KMS-11 (cell line): ENCODE results near the gene C2orf92.

Source experiments
- H2AFZ ChIP-seq: fragments of 200-600 bp; sonication (generic); 2 replicates; pipeline ENCODE4 v1.6.1; 2016; ENCODE audit warnings: antibody characterized with exemption, mixed run types, low read depth
- H3K27ac ChIP-seq: fragments of 200-600 bp; sonication (generic); 2 replicates; pipeline ENCODE4 v1.6.1; 2016; ENCODE audit warnings: mild to moderate bottlenecking, mixed run types
- H3K27me3 ChIP-seq: fragments of 200-600 bp; sonication (generic); 2 replicates; pipeline ENCODE4 v1.6.1; 2017; ENCODE audit warnings: mild to moderate bottlenecking, low read depth, mixed run types, moderate library complexity; ENCODE audit not compliant: insufficient read depth
- H3K36me3 ChIP-seq: fragments of 200-600 bp; sonication (generic); 2 replicates; pipeline ENCODE4 v1.6.1; 2017; ENCODE audit warnings: mild to moderate bottlenecking, mixed run types; ENCODE audit not compliant: insufficient read depth
- H3K4me1 ChIP-seq: fragments of 200-600 bp; sonication (generic); 2 replicates; pipeline ENCODE4 v1.6.1; 2016; ENCODE audit warnings: mild to moderate bottlenecking, low read depth, mixed run types; ENCODE audit not compliant: poor library complexity, severe bottlenecking
- H3K4me2 ChIP-seq: fragments of 200-600 bp; sonication (generic); 2 replicates; pipeline ENCODE4 v1.7.0; 2016; ENCODE audit warnings: mild to moderate bottlenecking, mixed run types
- H3K4me3 ChIP-seq: fragments of 200-600 bp; sonication (generic); IDR thresholded peaks from 2 replicates; pipeline ENCODE4 v1.6.1; 2017; ENCODE audit warnings: low read depth, low read length, mixed read lengths; ENCODE audit not compliant: insufficient read depth
- H3K79me2 ChIP-seq: fragments of 200-600 bp; sonication (generic); 2 replicates; pipeline ENCODE4 v1.6.1; 2016; ENCODE audit warnings: low read depth, mixed run types; ENCODE audit not compliant: insufficient read depth
- H3K9ac ChIP-seq: fragments of 200-600 bp; sonication (generic); 2 replicates; pipeline ENCODE4 v1.6.1; 2016; ENCODE audit warnings: mild to moderate bottlenecking, mixed run types
- H4K20me1 ChIP-seq: fragments of 200-600 bp; sonication (generic); 2 replicates; pipeline ENCODE4 v1.6.1; 2016; ENCODE audit warnings: mild to moderate bottlenecking, mixed run types; ENCODE audit not compliant: insufficient read depth
- CTCF ChIP-seq: fragments of 200-600 bp; sonication (generic); conservative IDR thresholded peaks from 2 replicates; pipeline ENCODE4 v1.6.1; 2017; ENCODE audit warnings: low read depth, mild to moderate bottlenecking, antibody characterized with exemption, low read length, moderate library complexity, mixed read lengths

Gene C2orf92

GRCh38 chr2:97718051-97718882 is 48.8 kb downstream of the C2orf92 start:
- no peak overlapping the region for H3K9ac ChIP-seq
- H3K4me1 ChIP-seq, result no peaks in the 10 kb centered on the region
- H3K79me2 ChIP-seq, result no peaks in the 10 kb centered on the region
- H3K36me3 ChIP-seq, result no peaks in the 10 kb centered on the region
- H3K27ac ChIP-seq, result no peak overlapping the region
- H4K20me1 ChIP-seq, result no peaks in the 10 kb centered on the region
- no peak overlapping the region for H3K4me2 ChIP-seq
- H2AFZ ChIP-seq, result no peak overlapping the region
- no peak for TF ChIP-seq CTCF
- no peaks in the 10 kb centered on the region for H3K27me3 ChIP-seq
- no peak overlapping the region for H3K4me3 ChIP-seq

GRCh38 chr2:97718942-97719341 is 49.4 kb downstream of the C2orf92 start:
- Histone ChIP-seq H3K4me2 (no peak overlapping the region), H3K79me2 (no peaks in the 10 kb centered on the region), H3K9ac (no peak overlapping the region)

GRCh38 chr2:97719362-97720155 is 50.0 kb downstream of the C2orf92 start:
- no peak overlapping the region for H3K4me3 ChIP-seq

More at GRCh38 chr2:97718942-97719341, 49.4 kb downstream of the C2orf92 start:
- TF ChIP-seq CTCF, result no peak
- no peaks in the 10 kb centered on the region for H4K20me1 ChIP-seq
- no peaks in the 10 kb centered on the region for H3K27me3 ChIP-seq
- no peak overlapping the region for H2AFZ ChIP-seq
- H3K36me3 ChIP-seq, result no peaks in the 10 kb centered on the region
- no peak overlapping the region for H3K27ac ChIP-seq
- no peak overlapping the region for H3K4me3 ChIP-seq
- no peaks in the 10 kb centered on the region for H3K4me1 ChIP-seq

GRCh38 chr2:97720746-97721145 is 51.2 kb downstream of the C2orf92 start:
- no peak overlapping the region for H3K4me3 ChIP-seq
- H3K4me1 ChIP-seq, result no peaks in the 10 kb centered on the region
- no peak overlapping the region for H3K4me2 ChIP-seq
- no peak for TF ChIP-seq CTCF
- H3K27me3 ChIP-seq, result no peaks in the 10 kb centered on the region
- no peak overlapping the region for H2AFZ ChIP-seq
- no peaks in the 10 kb centered on the region for H3K36me3 ChIP-seq
- H3K9ac ChIP-seq, result no peak overlapping the region
- no peaks in the 10 kb centered on the region for H3K79me2 ChIP-seq
- no peaks in the 10 kb centered on the region for H4K20me1 ChIP-seq
- H3K27ac ChIP-seq, result no peak overlapping the region

More at GRCh38 chr2:97719362-97720155, 50.0 kb downstream of the C2orf92 start:
- Histone ChIP-seq H3K27me3 (no peaks in the 10 kb centered on the region), H3K9ac (no peak overlapping the region), H3K4me2 (no peak overlapping the region), H3K27ac (no peak overlapping the region), H3K36me3 (no peaks in the 10 kb centered on the region), H4K20me1 (no peaks in the 10 kb centered on the region), H3K4me1 (no peaks in the 10 kb centered on the region), H2AFZ (no peak overlapping the region), H3K79me2 (no peaks in the 10 kb centered on the region)
- no peak for TF ChIP-seq CTCF
